ENCODE results near the gene MSL1. TPM values are rescaled to one million over a fixed set of nuclear protein-coding genes. Genes with fewer than 3 reads are reported as not detected.

Gene MSL1
- polyA plus RNA-seq, 3 donors from 2014 or later = 5.6 to 16.2 (median 11.1) TPM

GRCh38 chr17:40086150-40087044, 35.4 kb upstream of the MSL1 start:
- H3K27me3 Mint-ChIP-seq (ENCODE audit: low read depth in 3 of 3) = peaks cover 0 to 2% (median 0%) of the 10 kb centered on the region in 3 donors
- DNase-seq = peak; percentile 57 to 60 (median 59)
- peaks cover 20 to 32% (median 21%) of the 10 kb centered on the region in 3 donors for H3K36me3 Mint-ChIP-seq
- H3K27ac Mint-ChIP-seq = peak overlapping the region in 4 of 6 donors; percentile 22 to 71 (median 38)
- no peaks in the 10 kb centered on the region for H3K9me3 Mint-ChIP-seq
- peaks cover 5 to 9% of the 10 kb centered on the region in 2 donors for H3K4me1 Mint-ChIP-seq
- H3K4me3 Mint-ChIP-seq = no peak overlapping the region

DNA sequence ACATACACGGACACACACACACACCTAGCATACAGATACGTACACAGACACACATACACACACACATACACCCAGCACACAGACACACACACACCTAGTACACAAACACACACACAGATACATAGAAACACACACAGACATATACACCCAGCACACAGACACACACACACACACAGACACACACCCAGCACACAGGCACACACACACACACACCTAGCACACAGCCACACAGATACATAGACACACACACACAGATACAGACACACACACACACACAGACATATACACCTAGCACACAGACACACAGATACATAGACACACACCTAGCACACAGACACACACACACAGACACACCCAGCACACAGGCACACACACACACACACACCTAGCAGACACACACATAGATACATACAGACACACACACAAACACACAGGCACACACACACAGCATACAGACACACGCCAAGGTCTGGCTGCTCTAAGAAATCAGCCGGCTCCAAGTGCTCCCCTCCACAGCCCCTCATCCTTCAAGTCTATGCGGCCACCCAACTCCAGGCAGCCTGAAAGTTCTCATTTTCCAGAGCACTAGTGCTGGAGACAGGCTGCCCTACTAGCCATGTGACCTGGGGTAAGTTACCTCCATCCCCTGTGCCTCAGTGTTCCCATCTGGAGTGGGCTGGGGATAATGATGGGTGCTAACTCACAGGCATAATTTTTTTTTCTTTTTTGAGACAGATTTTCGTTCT, 34.5 kb upstream of the MSL1 start:
- H3K27me3 Mint-ChIP-seq (ENCODE audit: low read depth in 3 of 3) = peaks cover 0 to 2% (median 0%) of the 10 kb centered on the region in 3 donors
- peaks cover 5 to 9% of the 10 kb centered on the region in 2 donors for H3K4me1 Mint-ChIP-seq
- DNase-seq = no peak
- no peak overlapping the region for H3K4me3 Mint-ChIP-seq
- no peaks in the 10 kb centered on the region for H3K9me3 Mint-ChIP-seq
- peak overlapping the region; percentile 4 to 77 (median 50) for H3K27ac Mint-ChIP-seq
- peaks cover 20 to 32% (median 21%) of the 10 kb centered on the region in 3 donors for H3K36me3 Mint-ChIP-seq

DNA sequence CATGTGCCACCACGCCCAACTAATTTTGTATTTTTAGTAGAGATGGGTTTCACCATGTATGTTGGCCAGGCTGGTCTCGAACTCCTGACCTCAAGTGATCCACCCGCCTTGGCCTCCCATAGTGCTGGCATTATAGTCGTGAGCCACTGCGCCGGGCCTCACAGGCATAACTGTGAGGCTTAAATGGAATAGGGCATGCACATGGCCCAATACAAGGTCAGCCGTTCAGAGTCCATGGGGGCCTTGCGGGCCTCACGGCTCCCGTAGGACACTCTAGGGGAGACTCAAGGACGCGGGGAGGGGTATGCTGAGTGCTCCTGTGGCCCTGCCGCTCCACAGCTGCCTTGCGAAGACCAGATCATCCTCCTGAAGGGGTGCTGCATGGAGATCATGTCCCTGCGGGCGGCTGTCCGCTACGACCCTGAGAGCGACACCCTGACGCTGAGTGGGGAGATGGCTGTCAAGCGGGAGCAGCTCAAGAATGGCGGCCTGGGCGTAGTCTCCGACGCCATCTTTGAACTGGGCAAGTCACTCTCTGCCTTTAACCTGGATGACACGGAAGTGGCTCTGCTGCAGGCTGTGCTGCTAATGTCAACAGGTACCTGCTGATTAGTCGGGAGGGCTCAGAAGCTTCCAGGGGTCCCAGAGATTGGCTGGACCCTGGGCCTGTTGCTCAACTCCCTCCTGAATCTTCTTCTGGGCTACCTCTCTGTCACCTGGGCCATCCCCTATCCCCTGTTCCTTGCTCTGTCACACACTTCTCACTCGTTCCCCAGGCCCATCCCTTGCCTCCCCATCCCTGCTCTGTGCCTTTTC, 33.7 kb upstream of the MSL1 start:
- H3K4me1 Mint-ChIP-seq = peaks cover 5 to 9% of the 10 kb centered on the region in 2 donors
- no peak for DNase-seq

DNA sequence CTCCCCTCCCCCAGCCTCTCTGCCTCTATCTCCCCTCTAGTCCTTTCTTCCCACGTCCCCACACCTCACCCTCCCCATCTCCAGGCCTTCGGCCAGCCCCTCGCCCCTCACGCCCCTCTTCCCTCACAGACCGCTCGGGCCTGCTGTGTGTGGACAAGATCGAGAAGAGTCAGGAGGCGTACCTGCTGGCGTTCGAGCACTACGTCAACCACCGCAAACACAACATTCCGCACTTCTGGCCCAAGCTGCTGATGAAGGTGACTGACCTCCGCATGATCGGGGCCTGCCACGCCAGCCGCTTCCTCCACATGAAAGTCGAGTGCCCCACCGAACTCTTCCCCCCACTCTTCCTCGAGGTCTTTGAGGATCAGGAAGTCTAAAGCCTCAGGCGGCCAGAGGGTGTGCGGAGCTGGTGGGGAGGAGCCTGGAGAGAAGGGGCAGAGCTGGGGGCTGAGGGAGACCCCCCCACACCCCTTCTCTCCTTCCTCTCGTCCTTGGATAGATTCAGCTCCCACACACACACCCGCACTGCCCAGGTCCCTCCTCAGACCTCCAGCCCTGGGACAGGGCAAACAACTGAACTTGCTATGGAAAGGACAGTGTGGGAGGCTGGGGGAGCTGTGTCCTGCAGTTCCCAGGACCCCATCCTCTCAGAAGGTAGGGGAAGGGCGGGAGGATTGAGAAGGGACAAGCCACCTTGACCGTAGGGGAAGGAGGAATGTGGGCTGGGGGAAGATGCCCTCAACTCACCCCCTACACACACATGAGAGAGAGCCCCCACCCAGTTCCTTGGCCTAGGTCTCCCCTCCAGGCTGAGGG, 32.5 kb upstream of the MSL1 start:
- Mint-ChIP-seq H3K27me3 (ENCODE audit: low read depth in 3 of 3) (peaks cover 0 to 2% (median 0%) of the 10 kb centered on the region in 3 donors), H3K27ac (peak overlapping the region in 3 of 6 donors; percentile 45 to 84 (median 68)), H3K9me3 (no peaks in the 10 kb centered on the region), H3K4me3 (no peak overlapping the region), H3K4me1 (peaks cover 5 to 14% of the 10 kb centered on the region in 2 donors), H3K36me3 (peaks cover 17 to 36% (median 23%) of the 10 kb centered on the region in 3 donors)
- DNase-seq = no peak

More for the DNA sequence above, 33.7 kb upstream of the MSL1 start:
- H3K4me3 Mint-ChIP-seq = no peak overlapping the region
- H3K27me3 Mint-ChIP-seq (ENCODE audit: low read depth in 3 of 3) = peaks cover 0 to 2% (median 0%) of the 10 kb centered on the region in 3 donors
- no peaks in the 10 kb centered on the region for H3K9me3 Mint-ChIP-seq
- peak overlapping the region in 1 of 6 donors; percentile 1 for H3K27ac Mint-ChIP-seq
- peaks cover 20 to 32% (median 21%) of the 10 kb centered on the region in 3 donors for H3K36me3 Mint-ChIP-seq

DNA sequence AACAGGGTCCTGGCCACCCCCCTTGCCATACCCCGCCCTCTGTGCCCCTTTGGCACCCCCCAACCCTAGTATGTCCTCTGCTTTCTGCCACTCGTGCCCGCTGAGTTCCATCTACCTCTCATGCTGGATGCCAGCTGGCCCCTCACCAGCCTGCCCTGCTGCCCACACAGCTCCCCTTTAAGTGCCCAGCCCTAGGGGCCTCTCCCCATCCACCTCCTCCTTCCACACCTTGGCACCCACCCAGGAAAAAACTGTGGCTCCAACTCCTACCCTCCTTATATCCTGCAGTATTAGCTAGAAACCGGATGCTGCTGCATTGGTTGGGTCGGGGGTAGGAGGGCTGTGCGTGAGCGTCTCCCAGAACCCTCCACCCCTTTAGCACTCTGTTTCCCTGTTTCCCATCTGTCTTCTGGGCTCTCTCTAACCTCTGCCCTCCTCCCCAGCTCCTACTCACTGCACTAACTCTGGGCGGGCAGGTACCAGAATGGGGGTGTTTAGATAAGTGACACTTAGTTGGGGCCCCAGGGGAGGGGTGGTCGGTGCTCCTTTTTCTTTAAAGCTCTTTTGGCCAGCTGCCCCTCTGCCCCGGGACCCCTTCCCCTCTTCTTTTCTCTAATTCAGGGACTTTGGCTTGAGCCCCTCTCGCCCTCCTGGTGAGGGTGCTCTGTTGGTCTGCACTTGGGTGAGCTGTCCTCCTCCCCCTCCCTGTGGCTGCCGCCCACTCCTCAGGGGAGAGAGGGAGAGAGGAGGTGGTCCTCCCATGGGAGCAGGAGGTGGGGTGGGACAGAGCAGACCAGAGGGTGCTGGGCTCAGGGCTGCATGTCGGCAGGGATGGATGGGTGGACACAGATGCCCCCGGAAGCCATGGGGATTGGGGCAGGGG, 31.3 kb upstream of the MSL1 start:
- Mint-ChIP-seq H3K36me3 (peaks cover 12 to 29% (median 16%) of the 10 kb centered on the region in 3 donors), H3K4me1 (peaks cover 14 to 23% of the 10 kb centered on the region in 2 donors), H3K9me3 (no peaks in the 10 kb centered on the region), H3K27ac (peak overlapping the region in 2 of 6 donors; percentile 39 to 84), H3K4me3 (no peak overlapping the region), H3K27me3 (ENCODE audit: low read depth in 3 of 3) (peaks cover 0 to 2% (median 0%) of the 10 kb centered on the region in 3 donors)
- DNase-seq = no peak

GRCh38 chr17:40091691-40092397, 29.9 kb upstream of the MSL1 start:
- no peak for DNase-seq
- Mint-ChIP-seq H3K4me1 (peaks cover 22 to 34% of the 10 kb centered on the region in 2 donors), H3K27me3 (ENCODE audit: low read depth in 3 of 3) (peaks cover 7 to 10% (median 9%) of the 10 kb centered on the region in 3 donors), H3K36me3 (peaks cover 11 to 25% (median 16%) of the 10 kb centered on the region in 3 donors), H3K27ac (peak overlapping the region in 3 of 6 donors; percentile 3 to 67 (median 34)), H3K9me3 (no peaks in the 10 kb centered on the region), H3K4me3 (no peak overlapping the region)

GRCh38 chr17:40092581-40092980, 29.2 kb upstream of the MSL1 start:
- no peak overlapping the region for H3K4me3 Mint-ChIP-seq
- H3K9me3 Mint-ChIP-seq = no peaks in the 10 kb centered on the region
- H3K36me3 Mint-ChIP-seq = peaks cover 4 to 18% (median 9%) of the 10 kb centered on the region in 3 donors
- peak overlapping the region in 5 of 6 donors; percentile 3 to 34 (median 16) for H3K27ac Mint-ChIP-seq
- DNase-seq = no peak
- peaks cover 29 to 35% of the 10 kb centered on the region in 2 donors for H3K4me1 Mint-ChIP-seq
- peaks cover 9 to 10% (median 10%) of the 10 kb centered on the region in 3 donors for H3K27me3 Mint-ChIP-seq (ENCODE audit: low read depth in 3 of 3)

DNA sequence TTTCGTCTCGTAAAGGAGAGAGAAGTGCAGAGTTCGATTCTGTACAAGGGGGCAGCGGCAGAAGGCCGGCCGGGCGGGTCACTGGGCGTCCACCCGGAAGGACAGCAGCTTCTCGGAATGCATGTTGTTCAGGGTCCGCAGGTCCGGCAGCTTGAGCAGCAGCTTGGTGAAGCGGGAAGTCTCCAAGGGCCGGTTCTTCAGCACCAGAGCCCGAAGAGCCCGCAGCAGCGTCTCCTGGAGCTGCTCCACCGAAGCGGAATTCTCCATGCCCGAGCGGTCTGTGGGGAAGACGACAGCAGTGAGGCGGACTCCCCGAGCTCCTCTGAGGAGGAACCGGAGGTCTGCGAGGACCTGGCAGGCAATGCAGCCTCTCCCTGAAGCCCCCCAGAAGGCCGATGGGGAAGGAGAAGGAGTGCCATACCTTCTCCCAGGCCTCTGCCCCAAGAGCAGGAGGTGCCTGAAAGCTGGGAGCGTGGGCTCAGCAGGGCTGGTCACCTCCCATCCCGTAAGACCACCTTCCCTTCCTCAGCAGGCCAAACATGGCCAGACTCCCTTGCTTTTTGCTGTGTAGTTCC, 28.7 kb upstream of the MSL1 start:
- H3K27me3 Mint-ChIP-seq (ENCODE audit: low read depth in 3 of 3) = peaks cover 9 to 10% (median 10%) of the 10 kb centered on the region in 3 donors
- H3K4me3 Mint-ChIP-seq = no peak overlapping the region
- no peaks in the 10 kb centered on the region for H3K9me3 Mint-ChIP-seq
- DNase-seq = no peak
- H3K36me3 Mint-ChIP-seq = peaks cover 4 to 16% (median 9%) of the 10 kb centered on the region in 3 donors
- H3K4me1 Mint-ChIP-seq = peaks cover 35 to 40% of the 10 kb centered on the region in 2 donors
- peak overlapping the region; percentile 16 to 99 (median 86) for H3K27ac Mint-ChIP-seq

DNA sequence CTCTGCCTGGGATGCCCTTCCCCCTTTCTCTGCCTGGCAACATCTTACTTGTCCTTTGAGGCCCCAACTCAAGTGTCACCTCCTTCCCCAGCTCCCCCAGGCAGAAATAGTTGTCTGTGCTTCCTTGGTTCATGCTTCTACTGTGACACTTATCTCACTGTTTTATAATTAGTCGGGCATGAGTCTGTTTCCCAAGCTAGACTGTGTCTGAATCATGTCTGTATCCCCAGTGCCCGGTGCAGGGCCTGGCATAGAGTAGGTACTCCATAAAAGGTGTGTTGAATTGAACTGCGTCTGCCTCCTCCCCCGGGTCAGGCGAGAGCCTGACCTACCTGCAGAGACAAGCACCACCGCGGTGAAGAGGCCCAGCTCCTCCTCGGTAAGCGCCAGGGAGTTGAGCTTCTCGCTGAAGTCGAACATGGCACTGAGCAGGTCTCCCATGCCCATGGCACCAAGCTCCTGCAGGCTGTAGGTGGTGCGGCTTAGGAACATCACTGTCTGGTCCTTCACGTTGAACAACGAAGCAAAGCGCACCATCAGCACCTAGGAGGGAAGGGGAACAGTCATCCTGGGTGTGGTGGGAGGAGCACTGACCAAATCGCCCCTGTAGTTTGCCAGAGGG, 28.1 kb upstream of the MSL1 start:
- H3K9me3 Mint-ChIP-seq = no peaks in the 10 kb centered on the region
- peaks cover 41 to 46% of the 10 kb centered on the region in 2 donors for H3K4me1 Mint-ChIP-seq
- peaks cover 4 to 12% (median 9%) of the 10 kb centered on the region in 3 donors for H3K36me3 Mint-ChIP-seq
- peaks cover 11 to 12% (median 11%) of the 10 kb centered on the region in 3 donors for H3K27me3 Mint-ChIP-seq (ENCODE audit: low read depth in 3 of 3)
- DNase-seq = no peak
- peak overlapping the region; percentile 70 to 99 (median 96) for H3K27ac Mint-ChIP-seq
- H3K4me3 Mint-ChIP-seq = no peak overlapping the region

GRCh38 chr17:40094874-40095273, 26.9 kb upstream of the MSL1 start:
- Mint-ChIP-seq H3K27me3 (ENCODE audit: low read depth in 3 of 3) (peaks cover 16 to 22% (median 19%) of the 10 kb centered on the region in 3 donors), H3K4me3 (peak overlapping the region in 3 of 5 donors; percentile 21 to 65 (median 61))

More at GRCh38 chr17:40094874-40095273, 26.9 kb upstream of the MSL1 start:
- peaks cover 4 to 12% (median 7%) of the 10 kb centered on the region in 3 donors for H3K36me3 Mint-ChIP-seq
- peak overlapping the region; percentile 95 to 99 (median 97) for H3K27ac Mint-ChIP-seq
- H3K9me3 Mint-ChIP-seq = no peaks in the 10 kb centered on the region
- no peak for DNase-seq
- H3K4me1 Mint-ChIP-seq = peaks cover 52 to 57% of the 10 kb centered on the region in 2 donors
